Subcutaneous abdominal adipose tissue (tissue), 5 donors: ENCODE measurements around the gene SCAP.
A peak's percentile ranks its signal among the peaks of the same experiment; 100 is the strongest.

Source experiments
- H3K27ac ChIP-seq: one replicate; pipeline ENCODE4 v1.7.0; 2013; ENCODE audit warnings: low read depth, mild to moderate bottlenecking, inconsistent platforms, low read length, moderate library complexity
- H3K27me3 ChIP-seq, 5 donors: one replicate each; pipeline ENCODE4 v1.7.0; 2013; ENCODE audit warnings: low read length in 5 of 5, inconsistent platforms in 1 of 5; ENCODE audit not compliant: control insufficient read depth in 5 of 5, insufficient read depth in 4 of 5
- H3K36me3 ChIP-seq, 5 donors: one replicate each; pipeline ENCODE4 v1.7.0; 2013; ENCODE audit warnings: low read length in 5 of 5; ENCODE audit not compliant: control insufficient read depth in 5 of 5, insufficient read depth in 5 of 5
- H3K4me1 ChIP-seq, 5 donors: one replicate each; pipeline ENCODE4 v1.7.0; 2013; ENCODE audit warnings: low read length in 5 of 5, mild to moderate bottlenecking in 3 of 5, moderate library complexity in 1 of 5; ENCODE audit not compliant: control insufficient read depth in 5 of 5, insufficient read depth in 5 of 5
- H3K4me3 ChIP-seq, 5 donors: one replicate each; pipeline ENCODE4 v1.7.0; 2013; ENCODE audit warnings: low read length in 5 of 5, low read depth in 1 of 5
- H3K9ac ChIP-seq, 5 donors: one replicate each; pipeline ENCODE4 v1.7.0; 2013; ENCODE audit warnings: low read length in 5 of 5, mild to moderate bottlenecking in 4 of 5, moderate library complexity in 3 of 5
- H3K9me3 ChIP-seq, 5 donors: one replicate each; pipeline ENCODE4 v1.7.0; 2013; ENCODE audit warnings: low read length in 5 of 5; ENCODE audit not compliant: control insufficient read depth in 5 of 5
- donor health status: healthy.
- donor health status: healthy.
- donor health status: healthy.
- donor health status: healthy.
- donor health status: healthy.

The SCAP gene

GRCh38 chr3:47405820-47406761 is 69.7 kb downstream of the SCAP start:
- Histone ChIP-seq H3K36me3 (peaks cover 0 to 64% (median 49%) of the 10 kb centered on the region in 5 donors), H3K9ac (peak overlapping the region in 1 of 5 donors; percentile 42), H3K27ac (peak overlapping the region; percentile 63)

DNA sequence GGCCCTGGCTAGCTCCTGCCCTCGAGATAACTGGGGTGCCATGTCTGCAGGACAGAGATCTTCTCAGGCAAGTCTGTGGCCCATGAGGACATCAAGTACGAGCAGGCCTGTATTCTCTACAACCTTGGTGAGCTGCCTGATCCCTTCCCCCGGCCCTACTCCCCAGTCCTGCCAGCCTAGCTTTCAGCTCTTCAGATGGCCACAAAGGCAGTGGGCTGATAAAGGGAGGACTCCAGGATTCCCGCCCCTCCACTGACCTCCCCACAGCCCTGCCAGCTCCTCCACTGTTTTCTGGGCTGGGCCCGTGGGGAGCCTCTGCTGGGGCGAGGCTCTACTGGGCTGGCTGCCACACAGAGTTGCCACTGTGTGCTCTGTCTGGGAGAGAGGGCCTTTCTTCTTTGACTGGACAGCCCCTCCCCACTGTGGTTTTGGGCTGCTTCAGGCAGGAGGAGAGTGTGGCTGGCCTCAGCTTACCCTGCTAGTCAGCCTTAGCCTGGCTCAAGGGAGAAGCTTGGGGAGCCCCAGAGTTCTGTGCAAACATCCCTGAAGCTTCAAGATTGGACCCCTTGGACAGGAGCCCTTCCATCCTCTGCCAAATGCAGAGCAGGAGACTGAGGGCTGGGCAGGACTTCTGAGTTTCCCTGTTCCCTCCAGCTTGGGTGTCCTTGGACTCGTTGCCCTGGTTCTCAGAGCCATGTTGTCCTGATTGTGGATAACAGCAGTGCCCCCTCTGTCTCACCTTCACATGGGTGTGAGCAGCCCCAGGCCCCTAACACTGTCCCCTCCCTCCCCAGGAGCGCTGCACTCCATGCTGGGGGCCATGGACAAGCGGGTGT is 70.6 kb downstream of the SCAP start:
- H3K4me1 ChIP-seq, result peaks cover 6 to 47% (median 31%) of the 10 kb centered on the region in 5 donors
- peaks cover 0 to 58% (median 46%) of the 10 kb centered on the region in 5 donors for H3K36me3 ChIP-seq
- H3K27ac ChIP-seq, result peak overlapping the region; percentile 63
- no peaks in the 10 kb centered on the region for H3K27me3 ChIP-seq
- H3K9ac ChIP-seq, result peak overlapping the region in 4 of 5 donors; percentile 2 to 42 (median 12)
- H3K4me3 ChIP-seq, result peak overlapping the region in 1 of 5 donors; percentile 0
- no peaks in the 10 kb centered on the region for H3K9me3 ChIP-seq

More at GRCh38 chr3:47405820-47406761, 69.7 kb downstream of the SCAP start:
- no peak overlapping the region for H3K4me3 ChIP-seq
- peaks cover 6 to 47% (median 31%) of the 10 kb centered on the region in 5 donors for H3K4me1 ChIP-seq
- H3K9me3 ChIP-seq, result no peaks in the 10 kb centered on the region
- no peaks in the 10 kb centered on the region for H3K27me3 ChIP-seq

DNA sequence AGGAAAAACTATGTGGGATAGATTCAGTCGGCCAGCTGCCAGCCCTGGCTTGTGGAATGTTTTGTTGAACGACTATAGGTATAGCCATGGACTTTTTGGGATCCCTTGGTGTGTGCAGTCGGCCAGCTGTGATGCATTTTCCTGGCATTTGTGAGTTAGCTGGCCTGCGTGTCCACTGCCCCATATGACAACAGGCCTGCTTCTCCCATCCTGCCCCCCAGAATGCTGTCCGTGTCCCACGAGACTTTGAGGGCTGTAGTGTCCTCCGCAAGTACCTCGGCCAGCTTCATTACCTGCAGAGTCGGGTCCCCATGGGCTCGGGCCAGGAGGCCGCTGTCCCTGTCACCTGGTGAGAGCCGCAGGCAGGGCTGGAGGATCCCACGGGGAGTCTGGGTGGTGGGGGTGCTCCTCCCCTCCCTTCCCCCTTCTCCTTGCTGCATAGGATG is 71.3 kb downstream of the SCAP start:
- no peaks in the 10 kb centered on the region for H3K27me3 ChIP-seq

GRCh38 chr3:47399531-47400270 is 76.0 kb downstream of the SCAP start:
- no peak overlapping the region for H3K27ac ChIP-seq
- no peaks in the 10 kb centered on the region for H3K9me3 ChIP-seq
- peaks cover 3 to 51% (median 19%) of the 10 kb centered on the region in 5 donors for H3K36me3 ChIP-seq
- no peaks in the 10 kb centered on the region for H3K27me3 ChIP-seq
- peaks cover 4 to 11% (median 7%) of the 10 kb centered on the region in 5 donors for H3K4me1 ChIP-seq
- no peak overlapping the region for H3K4me3 ChIP-seq
- H3K9ac ChIP-seq, result no peak overlapping the region

More for the DNA sequence above, 71.3 kb downstream of the SCAP start:
- Histone ChIP-seq H3K9me3 (no peaks in the 10 kb centered on the region), H3K27ac (peak overlapping the region; percentile 63), H3K4me1 (peaks cover 6 to 47% (median 31%) of the 10 kb centered on the region in 5 donors), H3K9ac (peak overlapping the region in 2 of 5 donors; percentile 17 to 29), H3K4me3 (no peak overlapping the region), H3K36me3 (peaks cover 0 to 58% (median 40%) of the 10 kb centered on the region in 5 donors)

- H3K9me3 ChIP-seq, result no peaks in the 10 kb centered on the region
- peaks cover 3 to 47% (median 18%) of the 10 kb centered on the region in 5 donors for H3K36me3 ChIP-seq
- no peak overlapping the region for H3K4me3 ChIP-seq
- H3K9ac ChIP-seq, result peak overlapping the region in 1 of 5 donors; percentile 7
- H3K4me1 ChIP-seq, result peaks cover 0 to 11% (median 9%) of the 10 kb centered on the region in 5 donors
- H3K27ac ChIP-seq, result no peak overlapping the region
- no peaks in the 10 kb centered on the region for H3K27me3 ChIP-seq
Measured at GRCh38 chr3:47399016-47399415, 76.7 kb downstream of the SCAP start.

DNA sequence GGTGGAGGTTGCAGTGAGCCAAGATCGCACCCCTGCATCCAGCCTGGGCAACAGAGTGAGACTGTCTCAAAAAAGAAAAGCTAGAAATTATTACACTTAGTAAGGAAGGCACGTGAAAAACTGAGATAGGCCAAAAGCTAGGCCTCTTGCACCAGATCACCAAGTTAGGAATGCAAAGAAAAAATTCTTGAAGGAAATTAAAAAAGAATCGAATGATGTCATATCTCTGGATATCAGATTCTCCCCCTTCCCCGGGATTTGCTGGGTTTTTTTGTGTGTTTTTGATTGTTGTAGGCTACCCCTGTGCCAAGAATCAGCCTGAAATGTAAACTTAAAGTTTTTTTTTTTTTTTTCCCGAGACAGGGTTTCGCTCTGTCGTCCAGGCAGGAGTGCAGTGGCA is 77.5 kb downstream of the SCAP start:
- Histone ChIP-seq H3K4me1 (peaks cover 0 to 13% (median 10%) of the 10 kb centered on the region in 5 donors), H3K27ac (no peak overlapping the region), H3K9ac (peak overlapping the region in 2 of 5 donors; percentile 7 to 35), H3K9me3 (no peaks in the 10 kb centered on the region), H3K27me3 (no peaks in the 10 kb centered on the region), H3K4me3 (no peak overlapping the region), H3K36me3 (peaks cover 3 to 47% (median 18%) of the 10 kb centered on the region in 5 donors)

GRCh38 chr3:47394881-47395280 is 80.9 kb downstream of the SCAP start:
- H3K27me3 ChIP-seq, result no peaks in the 10 kb centered on the region
- peak overlapping the region in 1 of 5 donors; percentile 1 for H3K9ac ChIP-seq
- H3K4me3 ChIP-seq, result no peak overlapping the region
- H3K36me3 ChIP-seq, result peaks cover 3 to 42% (median 16%) of the 10 kb centered on the region in 5 donors
- no peaks in the 10 kb centered on the region for H3K9me3 ChIP-seq
- H3K4me1 ChIP-seq, result peaks cover 0 to 13% (median 10%) of the 10 kb centered on the region in 5 donors
- H3K27ac ChIP-seq, result no peak overlapping the region

GRCh38 chr3:47394140-47394870 is 81.4 kb downstream of the SCAP start:
- no peak overlapping the region for H3K4me3 ChIP-seq
- H3K27me3 ChIP-seq, result no peaks in the 10 kb centered on the region
- H3K9me3 ChIP-seq, result no peaks in the 10 kb centered on the region
- peaks cover 3 to 37% (median 16%) of the 10 kb centered on the region in 5 donors for H3K36me3 ChIP-seq
- H3K27ac ChIP-seq, result no peak overlapping the region
- H3K4me1 ChIP-seq, result peaks cover 0 to 13% (median 10%) of the 10 kb centered on the region in 5 donors
- peak overlapping the region in 3 of 5 donors; percentile 1 to 53 (median 1) for H3K9ac ChIP-seq

- H3K9ac ChIP-seq, result no peak overlapping the region
- peaks cover 0 to 13% (median 10%) of the 10 kb centered on the region in 5 donors for H3K4me1 ChIP-seq
- H3K9me3 ChIP-seq, result no peaks in the 10 kb centered on the region
Measured at GRCh38 chr3:47392933-47393332, 82.8 kb downstream of the SCAP start.

More at GRCh38 chr3:47392933-47393332, 82.8 kb downstream of the SCAP start:
- Histone ChIP-seq H3K27me3 (no peaks in the 10 kb centered on the region), H3K27ac (no peak overlapping the region), H3K4me3 (no peak overlapping the region), H3K36me3 (peaks cover 3 to 30% (median 11%) of the 10 kb centered on the region in 5 donors)
